Prostate gland (tissue), 2 donors: Measurements from ENCODE around the gene CLEC12A. TPM values are rescaled to one million over a fixed set of nuclear protein-coding genes. Genes with fewer than 3 reads are reported as not detected.

Experiments
- DNase-seq: peaks from one replicate; pipeline ENCODE4 v3.0.0-alpha.2; 2019; ENCODE audit warnings: low spot score
- H3K27ac ChIP-seq, 2 donors: fragments of 200-600 bp; sonication (generic); 2 replicates each; pipeline ENCODE4 v1.5.1; 2017 to 2019
- H3K27me3 ChIP-seq: fragments of 200-600 bp; sonication (generic); replicated peaks from 2 replicates; pipeline ENCODE4 v1.5.1; 2019; ENCODE audit not compliant: insufficient read depth
- H3K36me3 ChIP-seq, 2 donors: fragments of 200-600 bp; sonication (generic); 1 replicate in 1 of 2; 2 replicates in 1 of 2; pipeline versions ENCODE4 v1.5.1 to v1.8.1; 2017 to 2019
- H3K4me1 ChIP-seq: fragments of 200-600 bp; sonication (generic); replicated peaks from 2 replicates; pipeline ENCODE4 v1.5.1; 2019
- H3K4me3 ChIP-seq, 2 donors: fragments of 200-600 bp; sonication (generic); 2 replicates each; pipeline ENCODE4 v1.5.1; 2017 to 2019
- H3K9me3 ChIP-seq: fragments of 200-600 bp; sonication (generic); 2 replicates; pipeline ENCODE4 v1.5.1; 2017
- POLR2A ChIP-seq: fragments of 450-650 bp; IDR thresholded peaks from one replicate; pipeline ENCODE4 v1.6.1; 2016; ENCODE audit warnings: antibody characterized with exemption, mild to moderate bottlenecking
- POLR2AphosphoS5 ChIP-seq: sonication (generic); formaldehyde crosslinking; IDR thresholded peaks from one replicate; pipeline ENCODE4 v1.6.1; 2017; ENCODE audit warnings: antibody characterized with exemption
- WGBS: methylation state at CpG from one replicate; pipeline ENCODE4 v1.1.5; 2018; 5-methylcytosine and 5-hydroxymethylcytosine counted together
- intact Hi-C: fragments of 100-400 bp; cut with DNase I; formaldehyde crosslinking; loops from one replicate; pipeline ENCODE4 v1.14.2; 2022
- total RNA-seq, 2 donors: library from RNA; depleted of rRNA; stranded (reverse); fragments of >200 nt; gene quantifications; one replicate each; pipeline ENCODE4 v1.1.0, GENCODE V29; 2016
- TF ChIP-seq, protein P1 (sequence below), 4 experiments: fragments of 200-600 bp in 2 of 4; fragments of 450-650 bp in 2 of 4; sonication (generic) in 2 of 4; IDR thresholded peaks; 1 replicate in 3 of 4; 2 replicates in 1 of 4; pipeline ENCODE4 v1.5.1; 2016 to 2019; ENCODE audit warnings: antibody characterized with exemption in 4 of 4, mild to moderate bottlenecking in 2 of 4, moderate library complexity in 2 of 4

CLEC12A gene
- under 1 TPM in 1 of 2 donors, not detected in 1; 0.18 TPM for total RNA-seq

DNA sequence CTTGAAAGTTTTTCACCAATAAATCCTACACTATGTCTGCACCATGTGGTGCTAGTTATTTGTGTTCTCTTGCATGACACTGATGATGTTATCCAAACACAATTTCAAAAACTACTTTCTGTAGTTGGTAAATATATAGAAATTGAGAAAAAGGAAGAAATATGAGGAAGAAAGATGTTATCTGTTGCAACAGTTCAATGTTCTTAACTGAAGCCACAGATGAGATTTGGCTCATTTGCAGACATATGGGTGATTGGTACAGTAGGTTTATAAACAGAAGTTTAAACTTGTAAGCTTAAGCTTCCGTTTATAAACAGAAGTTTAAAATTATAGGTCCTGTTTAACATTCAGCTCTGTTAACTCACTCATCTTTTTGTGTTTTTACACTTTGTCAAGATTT lies at the start of gene CLEC12A:
TSS of gene CLEC12A (plus strand) at position 229 of the 400 bp plus-strand sequence. CDS start 188 bp downstream, outside the sequence.
- TF ChIP-seq POLR2A = no peak
- no peak for TF ChIP-seq POLR2AphosphoS5
- TF ChIP-seq, protein P1, sequence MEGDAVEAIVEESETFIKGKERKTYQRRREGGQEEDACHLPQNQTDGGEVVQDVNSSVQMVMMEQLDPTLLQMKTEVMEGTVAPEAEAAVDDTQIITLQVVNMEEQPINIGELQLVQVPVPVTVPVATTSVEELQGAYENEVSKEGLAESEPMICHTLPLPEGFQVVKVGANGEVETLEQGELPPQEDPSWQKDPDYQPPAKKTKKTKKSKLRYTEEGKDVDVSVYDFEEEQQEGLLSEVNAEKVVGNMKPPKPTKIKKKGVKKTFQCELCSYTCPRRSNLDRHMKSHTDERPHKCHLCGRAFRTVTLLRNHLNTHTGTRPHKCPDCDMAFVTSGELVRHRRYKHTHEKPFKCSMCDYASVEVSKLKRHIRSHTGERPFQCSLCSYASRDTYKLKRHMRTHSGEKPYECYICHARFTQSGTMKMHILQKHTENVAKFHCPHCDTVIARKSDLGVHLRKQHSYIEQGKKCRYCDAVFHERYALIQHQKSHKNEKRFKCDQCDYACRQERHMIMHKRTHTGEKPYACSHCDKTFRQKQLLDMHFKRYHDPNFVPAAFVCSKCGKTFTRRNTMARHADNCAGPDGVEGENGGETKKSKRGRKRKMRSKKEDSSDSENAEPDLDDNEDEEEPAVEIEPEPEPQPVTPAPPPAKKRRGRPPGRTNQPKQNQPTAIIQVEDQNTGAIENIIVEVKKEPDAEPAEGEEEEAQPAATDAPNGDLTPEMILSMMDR (IDR thresholded peaks at IDR 0.05) = no peak
- no peak within 1 kb of the TSS for H3K4me3 ChIP-seq
- H3K27ac ChIP-seq = no peak within 1 kb of the TSS
- no peaks in the 10 kb centered on the region for H3K9me3 ChIP-seq
- no peaks in the 10 kb centered on the region for H3K36me3 ChIP-seq
- H3K27me3 ChIP-seq = no peaks in the 10 kb centered on the region
- intact Hi-C loops = no loop called here
- no peak for DNase-seq
- 22% methylated on average over 1 of the region's 1 CpG for WGBS
- H3K4me1 ChIP-seq = no peaks in the 10 kb centered on the region

DNA sequence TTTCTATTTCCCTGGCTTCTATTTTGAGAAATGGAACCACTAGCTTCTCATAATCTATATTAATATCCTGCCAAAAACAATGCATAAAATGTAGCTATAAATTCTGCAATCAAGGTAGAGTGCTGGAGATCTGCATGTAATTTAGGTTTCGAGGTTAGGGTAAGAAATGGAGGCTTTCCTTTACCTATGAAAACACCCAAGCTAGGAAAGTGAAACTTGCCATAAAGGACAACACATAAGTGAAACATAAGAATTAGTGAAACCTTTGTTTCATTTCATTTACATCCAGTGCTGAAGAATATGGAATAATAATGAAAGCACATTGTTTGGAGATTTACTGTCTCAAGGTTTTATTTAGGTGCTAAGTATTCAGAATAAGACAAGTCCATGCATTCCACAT lies 48.8 kb upstream of the CLEC12A start:
- H3K9me3 ChIP-seq = no peaks in the 10 kb centered on the region

DNA sequence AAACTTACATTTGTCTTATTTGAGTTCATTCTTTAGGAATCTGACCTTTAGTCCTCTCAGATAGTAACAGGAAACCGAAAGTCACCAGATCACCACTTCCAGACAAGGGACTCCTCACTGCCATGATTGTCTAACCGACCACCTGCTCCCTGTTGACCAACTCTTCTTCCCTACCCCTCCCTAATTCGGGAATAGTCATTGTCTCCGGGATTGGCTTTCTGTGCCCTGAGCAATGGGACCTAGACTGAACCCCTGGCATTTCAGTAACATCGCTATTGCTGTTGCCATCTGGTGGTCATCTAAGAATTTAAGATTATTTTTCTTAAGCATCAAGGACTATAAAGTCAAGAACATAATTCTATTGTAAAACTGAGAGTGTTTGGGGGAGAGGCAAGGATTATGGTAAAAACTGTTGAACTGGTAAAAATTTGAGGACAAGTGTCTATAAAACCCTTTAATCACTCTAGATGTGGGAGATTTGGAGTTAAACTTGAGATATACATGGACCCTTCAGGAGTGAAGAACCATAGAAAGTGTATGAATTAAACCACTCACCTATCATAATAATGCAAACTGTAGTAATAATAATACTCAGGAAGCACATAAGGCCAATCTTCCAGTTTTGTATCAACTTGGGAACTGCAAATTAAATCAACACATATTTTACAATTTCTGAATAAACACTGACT lies 45.4 kb upstream of the CLEC12A start:
- TF ChIP-seq, protein P1 (IDR thresholded peaks at IDR 0.05) = peak; percentile 17 to 65 (median 41)
- TF ChIP-seq POLR2AphosphoS5 = no peak
- DNase-seq = no peak
- WGBS = 17% methylated on average over 5 of the region's 5 CpGs
- no peak overlapping the region for H3K27ac ChIP-seq
- no peaks in the 10 kb centered on the region for H3K9me3 ChIP-seq
- H3K36me3 ChIP-seq = no peaks in the 10 kb centered on the region
- no peaks in the 10 kb centered on the region for H3K4me1 ChIP-seq
- no peak overlapping the region for H3K4me3 ChIP-seq
- no peaks in the 10 kb centered on the region for H3K27me3 ChIP-seq
- intact Hi-C loops = loop anchor here (5.0 kb wide), 1 partner anchor 174 kb away; no protein-coding TSS in a partner anchor

More for the DNA sequence above, 48.8 kb upstream of the CLEC12A start:
- intact Hi-C loops = no loop called here
- Histone ChIP-seq H3K27ac (no peak overlapping the region), H3K4me1 (no peaks in the 10 kb centered on the region), H3K4me3 (no peak overlapping the region), H3K36me3 (no peaks in the 10 kb centered on the region), H3K27me3 (no peaks in the 10 kb centered on the region)
- WGBS = 96% methylated on average over 1 of the region's 1 CpG
- no peak for DNase-seq
- no peak for TF ChIP-seq POLR2AphosphoS5
- TF ChIP-seq POLR2A = no peak
- TF ChIP-seq, protein P1 (IDR thresholded peaks at IDR 0.05) = no peak

DNA sequence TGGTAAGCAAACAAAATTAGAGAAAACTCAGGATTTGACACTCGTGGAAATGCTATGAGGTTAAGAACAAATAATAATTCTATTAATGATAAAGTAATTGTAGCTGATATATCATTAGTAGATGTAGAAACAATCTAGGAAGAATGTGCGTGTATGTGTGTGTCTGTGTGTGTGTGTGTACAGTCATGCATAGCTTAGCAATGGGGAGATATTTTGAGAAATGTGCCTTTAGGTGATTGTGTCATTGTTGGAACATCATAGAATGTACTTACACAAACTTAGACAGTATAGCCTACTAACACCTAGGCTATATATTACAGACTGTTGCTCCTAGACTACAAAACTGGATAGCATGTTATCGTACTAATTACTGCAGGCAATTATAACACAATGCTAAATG lies 44.3 kb upstream of the CLEC12A start:
- no peaks in the 10 kb centered on the region for H3K27me3 ChIP-seq
- DNase-seq = no peak
- no peaks in the 10 kb centered on the region for H3K9me3 ChIP-seq
- no peak overlapping the region for H3K4me3 ChIP-seq
- intact Hi-C loops = loop anchor here (5.0 kb wide), 1 partner anchor 175 kb away; no protein-coding TSS in a partner anchor
- WGBS = 85% methylated on average over 3 of the region's 3 CpGs
- no peaks in the 10 kb centered on the region for H3K4me1 ChIP-seq
- no peak overlapping the region for H3K27ac ChIP-seq
- H3K36me3 ChIP-seq = no peaks in the 10 kb centered on the region
- TF ChIP-seq POLR2A = no peak
- TF ChIP-seq, protein P1 (IDR thresholded peaks at IDR 0.05) = no peak
- TF ChIP-seq POLR2AphosphoS5 = no peak

DNA sequence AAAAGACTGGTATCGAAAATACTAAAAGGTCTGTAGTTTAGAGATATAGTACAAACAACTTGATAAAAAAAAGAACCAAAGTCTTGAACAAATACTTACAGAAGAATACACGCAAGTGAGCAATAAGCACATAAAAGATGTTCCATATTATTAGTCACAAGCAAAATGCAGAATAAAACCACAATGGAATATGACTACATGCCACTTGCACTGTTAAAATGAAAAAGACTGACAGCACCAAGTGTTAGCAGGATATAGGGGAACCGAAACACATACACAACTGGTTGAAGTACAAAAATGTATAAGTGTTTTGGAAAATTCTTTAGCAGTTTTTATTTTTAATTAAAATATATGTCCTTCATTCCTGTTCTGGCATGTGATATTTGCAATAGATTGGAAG lies 42.6 kb upstream of the CLEC12A start:
- 79% methylated on average over 3 of the region's 3 CpGs for WGBS
- Histone ChIP-seq H3K9me3 (no peaks in the 10 kb centered on the region), H3K27me3 (no peaks in the 10 kb centered on the region), H3K4me3 (no peak overlapping the region), H3K36me3 (no peaks in the 10 kb centered on the region), H3K4me1 (no peaks in the 10 kb centered on the region), H3K27ac (no peak overlapping the region)
- intact Hi-C loops = loop anchor here (5.0 kb wide), 1 partner anchor 176 kb away; no protein-coding TSS in a partner anchor
- TF ChIP-seq POLR2AphosphoS5 = no peak
- no peak for TF ChIP-seq POLR2A
- TF ChIP-seq, protein P1 (IDR thresholded peaks at IDR 0.05) = no peak
- DNase-seq = no peak
